Measurements from ENCODE around the gene ZNF836.
A peak's percentile ranks its signal among the peaks of the same experiment; 100 is the strongest.
"Not testable (repeated sequence)": the region's sequence is repeated elsewhere in the genome, so short reads cannot be mapped to it uniquely, and the experiment has no call there.

Gene ZNF836

DNA sequence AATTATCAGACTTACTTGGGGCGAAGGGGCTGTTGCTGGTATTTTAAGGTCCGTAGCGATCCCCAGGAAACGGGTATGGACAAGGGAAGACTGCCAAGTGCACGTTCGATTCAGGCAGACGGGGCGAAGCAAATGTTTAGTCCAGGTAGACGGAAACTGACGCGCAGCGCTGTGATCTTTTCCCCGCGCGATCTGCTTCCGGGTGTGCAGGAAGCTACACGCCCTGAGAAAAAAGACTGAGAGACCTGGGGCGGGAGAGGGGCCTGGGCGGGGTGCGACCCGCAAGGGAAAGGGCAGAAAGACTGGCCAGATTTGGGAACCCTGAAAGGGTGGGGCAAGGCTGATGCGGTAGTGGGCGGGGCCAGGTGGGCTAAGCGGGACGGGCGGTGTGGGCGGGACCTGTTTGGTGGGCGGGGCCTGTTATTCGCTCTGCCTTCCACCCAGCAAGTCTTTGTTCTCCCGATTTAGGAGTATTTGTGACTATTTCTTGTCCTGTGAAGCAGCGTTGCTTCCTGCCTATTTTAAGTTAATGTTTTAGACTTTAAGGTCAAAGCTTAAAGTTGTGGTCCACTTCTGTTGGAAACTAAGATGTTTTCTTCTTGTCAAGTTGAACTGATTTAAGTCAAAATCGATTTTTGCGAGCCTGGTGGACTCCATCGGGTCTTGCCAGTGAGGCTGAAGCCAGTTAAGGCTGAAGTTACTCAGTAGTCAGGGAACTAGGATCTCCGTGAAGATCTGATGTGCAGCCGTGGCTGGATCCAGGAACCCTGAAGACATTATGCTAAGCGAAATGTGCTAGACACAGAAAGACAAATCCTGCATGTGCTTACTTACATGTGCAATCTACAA lies at the start of gene ZNF836:
ZNF836 (minus strand) TSS at position 301 of the 849 bp plus-strand sequence. CDS start 3,549 bp downstream, outside the sequence.
- DNase-seq, result peak; percentile 10

DNA sequence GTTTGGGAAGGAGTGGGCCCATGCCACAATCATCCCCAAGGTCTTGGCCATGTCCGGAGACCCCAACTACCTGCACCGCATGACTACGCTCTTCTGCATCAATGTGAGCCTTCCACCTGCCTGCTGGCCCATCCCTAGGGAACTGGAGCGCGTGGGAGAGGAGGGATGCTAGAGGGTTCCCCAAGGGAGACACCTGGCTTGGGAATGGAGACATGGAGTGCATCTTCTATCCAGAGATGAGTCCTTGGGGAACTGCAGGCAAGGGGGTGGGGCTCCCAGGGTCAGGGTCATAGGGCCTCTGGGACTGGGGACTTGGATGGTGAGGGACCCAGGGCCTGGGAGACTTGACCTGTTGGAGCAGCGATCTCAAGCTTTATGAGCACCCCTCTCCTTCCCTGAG lies 49.6 kb upstream of the ZNF836 start:
- no peak for DNase-seq

GRCh38 chr19:52219611-52220010 lies 48.2 kb upstream of the ZNF836 start:
- DNase-seq, result no peak

- DNase-seq, result no peak
Observed at GRCh38 chr19:52217576-52217975, 46.2 kb upstream of the ZNF836 start.

DNA sequence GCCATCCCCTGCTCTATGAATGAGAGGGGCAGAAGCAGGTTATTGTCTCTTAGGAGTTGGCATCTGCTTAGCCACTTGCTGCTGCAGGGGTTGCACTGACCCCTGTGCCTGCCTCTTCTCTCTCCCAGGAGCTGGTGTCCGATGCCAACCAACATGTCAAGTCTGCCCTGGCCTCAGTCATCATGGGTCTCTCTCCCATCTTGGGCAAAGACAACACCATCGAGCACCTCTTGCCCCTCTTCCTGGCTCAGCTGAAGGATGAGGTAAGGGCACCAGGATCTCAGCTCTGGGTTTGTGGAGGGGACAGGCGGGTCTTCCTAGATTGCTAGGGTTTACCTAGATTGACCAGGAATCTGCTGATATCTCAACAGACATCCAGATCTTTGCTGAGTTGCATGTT lies 45.0 kb upstream of the ZNF836 start:
- DNase-seq, result no peak

GRCh38 chr19:52214241-52214640 lies 42.8 kb upstream of the ZNF836 start:
- DNase-seq, result no peak

- no peak for DNase-seq
Observed at GRCh38 chr19:52212572-52213255, 41.3 kb upstream of the ZNF836 start.

DNA sequence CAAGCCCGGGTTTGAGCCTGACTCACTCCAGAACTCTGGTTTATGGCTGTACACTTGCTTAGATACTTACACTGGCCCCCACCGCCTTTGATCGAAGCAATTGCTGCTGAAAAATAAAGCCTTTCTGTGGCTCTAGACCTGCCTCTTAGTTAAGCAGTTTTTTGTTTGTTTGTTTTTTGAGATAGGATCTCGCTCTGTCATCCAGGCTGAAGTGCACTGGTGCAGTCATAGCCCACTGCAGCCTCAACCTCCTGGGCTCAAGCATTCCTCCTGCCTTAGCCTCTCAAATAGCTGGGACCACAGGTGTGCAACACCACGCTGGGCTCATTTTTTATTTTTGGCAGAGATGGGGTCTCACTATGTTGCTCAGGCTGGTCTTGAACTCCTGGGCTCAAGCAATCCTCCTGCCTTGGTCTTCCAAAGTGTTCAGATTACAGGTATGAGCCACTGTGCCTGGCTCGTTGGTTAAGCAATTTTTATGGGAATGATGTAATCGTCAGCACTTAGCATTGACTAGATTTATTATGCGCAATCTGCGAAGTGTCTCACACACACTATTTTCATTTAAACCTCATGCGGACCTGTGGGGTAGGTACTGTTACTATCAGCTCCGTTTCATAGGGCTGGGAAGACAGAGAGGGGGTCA lies 40.6 kb upstream of the ZNF836 start:
- no peak for DNase-seq

DNA sequence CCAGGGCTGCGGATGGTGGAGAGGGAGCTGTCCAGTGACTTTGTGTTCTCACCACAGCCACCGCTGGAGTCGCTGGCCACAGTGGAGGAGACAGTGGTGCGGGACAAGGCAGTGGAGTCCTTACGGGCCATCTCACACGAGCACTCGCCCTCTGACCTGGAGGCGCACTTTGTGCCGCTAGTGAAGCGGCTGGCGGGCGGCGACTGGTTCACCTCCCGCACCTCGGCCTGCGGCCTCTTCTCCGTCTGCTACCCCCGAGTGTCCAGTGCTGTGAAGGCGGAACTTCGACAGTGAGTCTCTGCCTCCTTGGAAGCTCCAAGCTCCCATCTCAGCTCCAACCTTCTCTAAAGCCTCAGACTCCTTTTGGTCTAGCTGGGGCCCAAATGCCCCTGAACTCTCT lies 39.8 kb upstream of the ZNF836 start:
- DNase-seq, result no peak

GRCh38 chr19:52206481-52206880 lies 35.1 kb upstream of the ZNF836 start:
- DNase-seq, result no peak

GRCh38 chr19:52200755-52201391 lies 29.5 kb upstream of the ZNF836 start:
- DNase-seq, result not testable (repeated sequence)

DNA sequence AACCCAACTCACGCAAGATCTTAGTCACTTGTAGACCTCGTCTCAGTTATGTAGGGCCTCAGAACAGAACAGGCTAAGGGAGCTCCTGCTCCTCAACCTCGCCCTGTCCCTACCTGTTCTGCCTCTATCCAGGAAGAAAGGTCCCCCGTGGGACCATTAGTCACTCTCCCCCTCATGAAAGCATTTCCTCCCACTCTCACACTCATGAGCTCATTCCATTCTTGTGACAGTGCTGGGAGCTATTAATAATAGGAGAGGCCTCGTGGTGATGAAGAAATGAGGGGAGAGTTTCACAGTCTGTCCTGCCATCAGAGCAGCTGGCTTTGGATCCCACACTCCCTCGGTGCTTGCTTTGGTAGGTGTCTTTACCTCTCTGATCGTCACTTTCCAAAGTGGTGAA lies 28.6 kb upstream of the ZNF836 start:
- DNase-seq, result no peak

- DNase-seq, result no peak
Observed at GRCh38 chr19:52198678-52199077, 27.3 kb upstream of the ZNF836 start.

- DNase-seq, result no peak
Observed at GRCh38 chr19:52197964-52198363, 26.5 kb upstream of the ZNF836 start.

- DNase-seq, result no peak
Observed at GRCh38 chr19:52196256-52196967, 25.0 kb upstream of the ZNF836 start.

GRCh38 chr19:52191951-52192350 lies 20.5 kb upstream of the ZNF836 start:
- DNase-seq, result no peak

- no peak for DNase-seq
Observed at GRCh38 chr19:52191389-52191788, 20.0 kb upstream of the ZNF836 start.

- no peak for DNase-seq
Observed at GRCh38 chr19:52190487-52191293, 19.3 kb upstream of the ZNF836 start.

- peak; percentile 97 for DNase-seq
Observed at GRCh38 chr19:52189735-52190486, 18.5 kb upstream of the ZNF836 start, which contains the start of gene PPP2R1A. PPP2R1A (plus strand) TSS chr19:52190052; CDS start chr19:52190097, 45 bp downstream.

- DNase-seq, result no peak
Observed at GRCh38 chr19:52188822-52189734, 17.7 kb upstream of the ZNF836 start.

Data from GOT3 (cell line).